ENCODE data around the gene IRAK2. TPM values are rescaled to one million over a fixed set of nuclear protein-coding genes. Genes with fewer than 3 reads are reported as not detected.

The IRAK2 gene
- total and polyA plus RNA-seq, 2 donors (not counting 1 experiment from before 2014, with no cell fraction given): 1.5 to 6.6 TPM

- H3K27me3 ChIP-seq (ENCODE audit: control insufficient read depth, insufficient read depth, low read length): no peaks in the 10 kb centered on the region
- no peaks in the 10 kb centered on the region for H3K79me2 ChIP-seq (ENCODE audit: control insufficient read depth, insufficient read depth, low read length)
- H3K4me3 ChIP-seq (replicated peaks in 1 of 4; ENCODE audit: control extremely low read depth in 1 of 4, insufficient read depth in 1 of 4, low read depth in 3 of 4, low read length in 4 of 4): no peak overlapping the region
- H3K36me3 ChIP-seq (ENCODE audit: control insufficient read depth, insufficient read depth, low read length): no peaks in the 10 kb centered on the region
- no peak overlapping the region for H3K9ac ChIP-seq (ENCODE audit: insufficient read depth, low read length)
- no peak for DNase-seq (ENCODE audit: low read depth in 2 of 2)
- H3K27ac ChIP-seq (ENCODE audit: insufficient read depth, low read length): peak overlapping the region; percentile 87
- peak overlapping the region; percentile 68 for H3K4me2 ChIP-seq (ENCODE audit: extremely low read depth, insufficient read depth, low read length)
- peaks cover 16% of the 10 kb centered on the region for H3K4me1 ChIP-seq (ENCODE audit: control insufficient read depth, extremely low read depth, insufficient read depth, low read length)
- no peak overlapping the region for H2AFZ ChIP-seq (ENCODE audit: low read length)
- no peak for TF ChIP-seq EZH2 (IDR thresholded peaks at IDR 0.05; ENCODE audit: low read length, missing control alignments)
- TF ChIP-seq, protein P1, sequence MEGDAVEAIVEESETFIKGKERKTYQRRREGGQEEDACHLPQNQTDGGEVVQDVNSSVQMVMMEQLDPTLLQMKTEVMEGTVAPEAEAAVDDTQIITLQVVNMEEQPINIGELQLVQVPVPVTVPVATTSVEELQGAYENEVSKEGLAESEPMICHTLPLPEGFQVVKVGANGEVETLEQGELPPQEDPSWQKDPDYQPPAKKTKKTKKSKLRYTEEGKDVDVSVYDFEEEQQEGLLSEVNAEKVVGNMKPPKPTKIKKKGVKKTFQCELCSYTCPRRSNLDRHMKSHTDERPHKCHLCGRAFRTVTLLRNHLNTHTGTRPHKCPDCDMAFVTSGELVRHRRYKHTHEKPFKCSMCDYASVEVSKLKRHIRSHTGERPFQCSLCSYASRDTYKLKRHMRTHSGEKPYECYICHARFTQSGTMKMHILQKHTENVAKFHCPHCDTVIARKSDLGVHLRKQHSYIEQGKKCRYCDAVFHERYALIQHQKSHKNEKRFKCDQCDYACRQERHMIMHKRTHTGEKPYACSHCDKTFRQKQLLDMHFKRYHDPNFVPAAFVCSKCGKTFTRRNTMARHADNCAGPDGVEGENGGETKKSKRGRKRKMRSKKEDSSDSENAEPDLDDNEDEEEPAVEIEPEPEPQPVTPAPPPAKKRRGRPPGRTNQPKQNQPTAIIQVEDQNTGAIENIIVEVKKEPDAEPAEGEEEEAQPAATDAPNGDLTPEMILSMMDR (conservative IDR thresholded peaks at IDR 0.05 in 1 of 2, IDR thresholded peaks at IDR 0.05 in 1 of 2; ENCODE audit: low read depth in 1 of 2, low read length in 2 of 2): no peak
- no peaks in the 10 kb centered on the region for H3K9me3 ChIP-seq (ENCODE audit: control insufficient read depth, insufficient read depth, low read depth, low read length)
- no peaks in the 10 kb centered on the region for H4K20me1 ChIP-seq (ENCODE audit: control insufficient read depth, extremely low read depth, insufficient read depth, low read length)
These were observed 41.4 kb downstream of the IRAK2 start for GRCh38 chr3:10206166-10206511.

DNA sequence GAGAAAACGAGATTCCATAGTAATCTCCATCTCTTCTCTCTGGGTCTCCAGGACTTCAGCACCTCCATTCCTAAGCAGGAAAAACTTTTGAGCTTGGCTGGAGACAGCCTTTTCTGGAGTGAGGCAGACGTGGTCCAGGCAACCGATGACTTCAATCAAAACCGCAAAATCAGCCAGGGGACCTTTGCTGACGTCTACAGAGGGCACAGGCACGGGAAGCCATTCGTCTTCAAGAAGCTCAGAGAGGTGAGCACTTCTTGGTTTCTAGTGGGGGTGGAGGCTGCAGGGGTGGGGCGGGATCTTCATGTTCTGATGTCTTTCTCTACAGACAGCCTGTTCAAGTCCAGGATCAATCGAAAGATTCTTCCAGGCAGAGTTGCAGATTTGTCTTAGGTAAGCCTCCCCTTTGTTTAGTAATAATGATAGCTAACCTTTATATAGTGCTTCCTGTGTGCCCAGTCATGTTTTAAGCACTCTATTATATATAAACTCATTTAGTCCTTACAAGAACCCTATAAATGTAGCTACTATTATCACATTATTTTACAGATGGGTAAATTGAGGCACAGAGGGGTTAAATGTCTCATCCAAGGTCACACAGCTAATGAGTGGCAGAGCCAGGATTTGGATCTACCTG lies 48.6 kb downstream of the IRAK2 start:
- Histone ChIP-seq H2AFZ (ENCODE audit: low read length) (no peak overlapping the region), H3K27ac (ENCODE audit: insufficient read depth, low read length) (no peak overlapping the region), H4K20me1 (ENCODE audit: control insufficient read depth, extremely low read depth, insufficient read depth, low read length) (no peaks in the 10 kb centered on the region), H3K27me3 (ENCODE audit: control insufficient read depth, insufficient read depth, low read length) (no peaks in the 10 kb centered on the region), H3K9me3 (ENCODE audit: control insufficient read depth, insufficient read depth, low read depth, low read length) (no peaks in the 10 kb centered on the region), H3K4me1 (ENCODE audit: control insufficient read depth, extremely low read depth, insufficient read depth, low read length) (no peaks in the 10 kb centered on the region), H3K79me2 (ENCODE audit: control insufficient read depth, insufficient read depth, low read length) (no peaks in the 10 kb centered on the region), H3K4me2 (ENCODE audit: extremely low read depth, insufficient read depth, low read length) (no peak overlapping the region), H3K9ac (ENCODE audit: insufficient read depth, low read length) (no peak overlapping the region), H3K36me3 (ENCODE audit: control insufficient read depth, insufficient read depth, low read length) (peaks cover 2% of the 10 kb centered on the region), H3K4me3 (replicated peaks in 1 of 4; ENCODE audit: control extremely low read depth in 1 of 4, insufficient read depth in 1 of 4, low read depth in 3 of 4, low read length in 4 of 4) (no peak overlapping the region)
- TF ChIP-seq, protein P1 (conservative IDR thresholded peaks at IDR 0.05 in 1 of 2, IDR thresholded peaks at IDR 0.05 in 1 of 2; ENCODE audit: low read depth in 1 of 2, low read length in 2 of 2): no peak
- TF ChIP-seq EZH2 (IDR thresholded peaks at IDR 0.05; ENCODE audit: low read length, missing control alignments): no peak
- peak; percentile 53 to 75 for DNase-seq (ENCODE audit: low read depth in 2 of 2)

DNA sequence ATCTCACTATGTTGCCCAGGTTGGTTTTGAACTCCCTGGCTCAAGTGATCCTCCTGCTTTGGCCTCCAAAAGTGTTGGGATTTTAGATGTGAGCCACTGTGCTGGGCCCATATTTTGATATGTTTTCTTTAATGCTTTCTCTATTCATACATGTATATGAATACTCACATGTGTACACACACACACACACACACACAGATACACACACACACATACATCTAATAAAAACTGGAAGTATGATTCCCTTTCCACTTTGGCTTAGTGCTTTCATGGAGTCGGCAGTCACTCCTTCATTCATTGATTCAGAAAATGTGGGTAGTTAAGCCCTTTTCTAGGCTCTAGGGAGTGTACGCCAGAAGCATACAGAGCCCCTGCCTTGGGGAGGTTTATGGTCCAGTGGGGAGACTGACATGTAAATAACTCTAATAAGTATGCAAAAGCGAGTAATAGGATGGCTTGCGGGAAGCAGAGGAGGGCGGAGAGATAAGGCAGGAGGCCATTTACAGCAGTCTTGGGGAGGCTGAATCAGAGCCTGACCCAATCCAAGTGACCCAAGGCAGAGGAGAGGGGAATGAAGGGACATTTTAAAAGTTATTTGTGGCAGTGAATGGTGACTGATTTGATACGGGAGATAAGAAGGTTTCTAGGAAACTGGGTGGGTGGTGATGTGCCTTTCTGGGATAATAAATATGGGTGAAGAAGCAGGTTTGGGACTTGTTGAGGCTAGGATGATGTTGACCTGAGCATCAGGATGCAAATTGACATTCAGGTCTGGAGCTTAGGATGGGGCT lies 51.1 kb downstream of the IRAK2 start:
- Histone ChIP-seq H3K4me1 (ENCODE audit: control insufficient read depth, extremely low read depth, insufficient read depth, low read length) (no peaks in the 10 kb centered on the region), H3K9ac (ENCODE audit: insufficient read depth, low read length) (no peak overlapping the region), H2AFZ (ENCODE audit: low read length) (no peak overlapping the region), H3K27me3 (ENCODE audit: control insufficient read depth, insufficient read depth, low read length) (no peaks in the 10 kb centered on the region), H3K9me3 (ENCODE audit: control insufficient read depth, insufficient read depth, low read depth, low read length) (no peaks in the 10 kb centered on the region), H3K79me2 (ENCODE audit: control insufficient read depth, insufficient read depth, low read length) (no peaks in the 10 kb centered on the region), H3K4me2 (ENCODE audit: extremely low read depth, insufficient read depth, low read length) (no peak overlapping the region), H3K36me3 (ENCODE audit: control insufficient read depth, insufficient read depth, low read length) (peaks cover 2% of the 10 kb centered on the region), H3K4me3 (replicated peaks in 1 of 4; ENCODE audit: control extremely low read depth in 1 of 4, insufficient read depth in 1 of 4, low read depth in 3 of 4, low read length in 4 of 4) (no peak overlapping the region), H4K20me1 (ENCODE audit: control insufficient read depth, extremely low read depth, insufficient read depth, low read length) (no peaks in the 10 kb centered on the region), H3K27ac (ENCODE audit: insufficient read depth, low read length) (no peak overlapping the region)
- no peak for DNase-seq (ENCODE audit: low read depth in 2 of 2)
- no peak for TF ChIP-seq EZH2 (IDR thresholded peaks at IDR 0.05; ENCODE audit: low read length, missing control alignments)
- TF ChIP-seq, protein P1 (conservative IDR thresholded peaks at IDR 0.05 in 1 of 2, IDR thresholded peaks at IDR 0.05 in 1 of 2; ENCODE audit: low read depth in 1 of 2, low read length in 2 of 2): no peak

Measured in fibroblast of lung (primary cell).